Femur (tissue), 1 donor: ENCODE data around the gene CCDC40.
A peak's percentile ranks its signal among the peaks of the same experiment; 100 is the strongest.

ENCODE experiments used
- DNase-seq: peaks from one replicate; pipeline ENCODE4 v3.0.0-alpha.2; 2017

CCDC40 gene

DNA sequence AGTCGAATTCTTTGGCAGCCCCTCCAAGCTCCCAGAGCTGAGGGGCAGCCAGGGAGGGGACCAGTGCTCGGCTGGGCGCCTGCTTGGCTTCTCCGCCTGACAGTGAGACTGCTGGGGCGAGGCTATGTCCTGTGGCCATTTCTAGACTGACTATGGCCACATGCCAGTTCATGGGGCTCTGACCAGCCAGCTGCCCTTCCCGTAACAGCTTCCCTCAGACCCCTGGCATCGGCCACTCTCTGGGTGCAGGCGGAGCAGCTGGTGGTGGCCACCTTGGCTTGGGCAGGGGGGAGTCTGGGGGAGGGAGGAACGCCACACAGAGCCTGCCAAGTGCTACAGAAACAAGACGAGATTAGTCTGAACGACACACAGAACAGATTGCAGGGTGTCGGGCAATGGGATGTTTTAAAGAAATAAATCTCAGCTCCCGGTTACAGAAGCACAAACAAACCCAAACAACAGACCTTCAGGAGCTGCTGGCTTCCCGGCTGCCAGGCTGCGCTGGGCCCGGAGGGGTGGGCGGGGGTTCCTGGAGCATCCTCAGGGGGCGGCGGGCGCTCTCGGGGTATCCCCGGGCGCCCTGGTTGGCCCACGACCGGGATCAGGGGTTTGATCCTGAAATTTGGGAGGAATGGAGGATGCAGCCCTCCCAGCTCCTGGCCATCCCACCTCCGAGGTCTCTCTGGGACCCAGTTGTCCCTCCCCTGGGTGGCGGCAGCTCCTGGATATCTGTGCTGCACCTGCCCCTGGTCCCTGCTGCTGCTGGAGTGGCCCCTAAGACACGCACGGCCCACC, 35.3 kb upstream of the CCDC40 start:
- DNase-seq = peak; percentile 67

DNA sequence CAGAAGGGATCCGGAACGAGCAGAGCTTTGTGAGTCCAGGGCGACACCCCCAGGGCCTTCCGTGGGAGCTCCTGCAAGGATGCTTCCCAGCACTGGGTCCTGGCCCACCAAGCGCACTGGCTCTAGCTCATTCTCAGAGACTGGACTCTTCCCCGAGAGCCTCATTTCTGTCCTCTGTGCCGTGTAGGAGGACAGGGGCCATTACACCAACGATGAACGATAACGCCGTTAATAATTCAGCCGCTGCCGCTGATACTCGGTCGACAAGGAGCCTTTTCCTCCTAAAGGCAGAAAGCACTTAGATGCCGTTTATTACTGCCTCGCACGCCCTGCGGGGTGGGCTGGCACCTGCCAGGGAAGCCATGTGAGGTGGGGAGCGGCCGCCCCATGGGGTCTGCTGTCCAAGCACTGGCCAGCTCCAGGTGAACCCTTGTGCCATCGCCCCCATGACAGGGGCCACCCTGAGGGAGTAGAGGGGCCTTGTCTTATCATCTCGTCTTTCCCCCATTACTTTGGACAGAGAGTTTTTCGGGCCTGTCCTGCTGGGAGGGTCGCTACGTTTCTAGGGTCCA, 34.3 kb upstream of the CCDC40 start:
- DNase-seq = no peak

DNA sequence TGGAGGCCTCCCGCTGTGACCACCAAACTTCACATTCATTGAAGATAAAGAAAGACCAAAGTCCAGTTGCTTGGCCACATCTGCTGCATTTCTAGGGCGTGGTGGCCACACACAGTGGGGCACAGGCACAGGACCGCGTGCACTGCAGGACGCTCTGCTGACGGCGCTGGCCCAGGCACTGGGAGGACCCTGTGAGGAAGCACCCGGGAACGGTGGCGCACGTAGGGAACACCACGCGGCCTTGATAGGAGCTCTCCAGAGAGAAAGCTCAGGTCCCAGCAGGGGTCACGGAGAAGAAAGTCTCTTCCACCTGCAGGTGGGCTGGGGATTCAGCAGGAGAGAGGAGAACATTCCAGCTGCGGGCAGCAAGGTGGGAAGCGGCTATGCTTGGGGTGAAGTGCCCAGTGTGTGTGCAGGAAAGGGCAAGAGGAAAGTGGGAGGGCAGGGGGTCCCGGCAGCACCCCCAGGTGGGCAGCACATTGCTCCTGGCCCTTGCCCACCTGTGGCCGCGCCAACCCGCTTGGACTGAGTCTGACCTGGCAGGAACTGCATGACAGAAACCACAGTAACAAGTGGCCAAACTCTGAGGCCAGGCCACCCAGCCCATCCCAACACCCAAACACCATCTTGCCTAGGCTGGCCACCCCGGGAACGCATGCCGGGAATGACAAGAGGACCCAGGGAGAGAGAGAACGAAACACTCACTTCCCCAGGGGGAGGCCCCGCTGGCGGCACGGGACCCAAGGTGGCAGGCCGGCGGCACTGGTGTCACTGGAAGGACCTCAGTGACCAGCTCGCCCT, 33.6 kb upstream of the CCDC40 start:
- no peak for DNase-seq

DNA sequence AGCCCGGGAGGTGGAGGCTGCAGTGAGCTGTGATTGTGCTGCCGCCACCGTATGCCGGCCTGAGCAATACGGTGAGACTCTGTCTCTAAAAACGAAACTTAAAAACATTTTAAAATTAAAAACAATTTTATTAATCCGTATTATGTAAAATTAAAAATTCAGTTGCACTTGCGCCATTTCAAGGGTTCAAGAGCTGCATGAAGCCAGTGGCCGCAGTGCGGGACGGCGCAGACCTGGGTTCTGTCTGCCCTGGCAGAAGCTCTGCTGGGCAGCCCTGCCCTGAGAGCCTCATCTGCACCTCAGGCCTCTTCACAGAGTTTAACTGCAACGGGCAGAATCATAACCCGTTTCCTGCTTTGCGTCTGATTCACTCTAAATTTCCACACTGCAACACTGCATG, 32.5 kb upstream of the CCDC40 start:
- no peak for DNase-seq

- peak; percentile 63 for DNase-seq
These were observed 30.8 kb upstream of the CCDC40 start for GRCh38 chr17:80005360-80006338.

DNA sequence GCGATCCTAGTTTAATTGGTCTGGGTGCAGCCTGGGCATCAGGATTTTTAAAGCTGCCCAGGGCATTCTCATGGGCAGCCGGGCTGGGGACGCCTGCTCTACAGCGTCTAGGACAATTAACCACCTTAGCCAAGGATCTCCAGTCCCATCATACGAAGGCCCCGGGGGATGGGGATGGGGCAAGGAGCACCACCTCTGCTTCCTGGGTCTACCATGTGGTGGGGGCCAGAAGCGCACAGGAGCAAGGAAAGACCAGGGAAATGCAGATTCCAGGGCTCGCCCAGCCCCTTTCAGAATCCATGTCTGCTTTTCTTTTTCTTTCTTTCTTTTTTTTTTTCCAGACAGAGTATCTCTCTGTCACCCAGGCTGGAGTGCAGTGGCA, 30.1 kb upstream of the CCDC40 start:
- no peak for DNase-seq

DNA sequence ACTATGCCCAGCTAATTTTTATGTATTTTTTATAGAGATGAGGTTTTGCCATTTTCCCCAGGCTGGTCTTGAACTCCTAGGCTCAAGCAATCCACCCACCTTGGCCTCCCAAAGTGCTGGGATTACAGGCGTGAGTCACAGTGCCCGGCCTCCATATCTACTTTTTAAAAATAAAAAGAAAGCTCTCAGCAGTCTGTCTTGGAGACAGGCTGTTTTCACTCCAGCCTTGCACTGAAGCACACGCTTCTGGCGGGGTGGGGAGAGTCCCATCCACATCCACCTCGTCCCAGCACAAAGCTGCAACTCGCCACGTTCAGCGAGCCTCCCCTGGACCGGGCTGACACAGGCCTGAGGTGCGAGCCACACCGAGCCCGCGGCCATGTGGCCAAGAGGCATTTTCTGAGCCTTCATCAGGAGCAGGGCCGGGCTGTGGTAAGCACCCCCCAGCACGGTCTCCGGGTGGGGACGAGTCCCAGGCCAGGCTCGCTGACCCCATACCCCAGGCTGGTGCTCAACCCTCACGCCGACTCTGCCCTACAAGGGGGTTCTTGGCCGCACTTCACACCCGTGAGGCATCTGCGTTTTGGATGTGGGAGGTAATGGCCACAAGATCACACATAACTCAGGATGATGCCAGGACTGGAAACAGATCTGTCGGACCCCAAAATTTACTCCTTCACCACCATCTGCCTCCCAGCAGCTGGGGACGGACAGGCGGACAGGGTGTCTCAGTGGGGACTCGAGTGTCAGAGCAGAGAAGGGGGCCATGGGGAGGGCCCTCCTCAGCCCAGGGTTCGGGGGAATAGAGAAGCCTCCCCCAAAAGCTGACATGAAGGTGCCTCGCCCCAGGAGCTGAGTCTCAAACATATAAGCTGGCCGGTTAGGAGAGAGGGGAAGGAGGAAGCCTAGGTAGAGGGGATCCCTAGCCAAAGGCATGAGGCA, 29.4 kb upstream of the CCDC40 start:
- DNase-seq = no peak

DNA sequence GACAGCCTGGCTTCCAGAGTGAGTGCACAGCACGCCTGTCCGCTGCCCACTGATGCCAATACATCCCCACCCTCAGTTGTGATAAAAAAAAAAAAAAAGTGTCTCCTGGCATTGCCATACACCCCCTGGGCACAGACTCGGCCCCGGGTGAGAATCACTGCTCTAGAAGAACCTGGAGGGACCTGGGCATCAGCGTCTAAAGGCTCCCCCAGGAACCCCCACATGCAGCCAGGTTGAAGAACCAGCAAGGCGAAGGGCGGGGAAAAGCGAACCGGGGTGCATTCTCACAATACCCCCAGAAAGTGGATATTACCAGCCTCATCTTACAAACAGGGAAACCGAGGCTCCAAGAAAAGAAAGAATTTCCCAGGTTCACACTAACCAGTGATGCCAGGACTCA, 28.5 kb upstream of the CCDC40 start:
- DNase-seq = no peak

- peak; percentile 79 for DNase-seq
These were observed 28.0 kb upstream of the CCDC40 start for GRCh38 chr17:80008383-80008840.

- no peak for DNase-seq
These were observed 27.6 kb upstream of the CCDC40 start for GRCh38 chr17:80008848-80009247.

GRCh38 chr17:80009391-80010282, 26.8 kb upstream of the CCDC40 start:
- DNase-seq = no peak

DNA sequence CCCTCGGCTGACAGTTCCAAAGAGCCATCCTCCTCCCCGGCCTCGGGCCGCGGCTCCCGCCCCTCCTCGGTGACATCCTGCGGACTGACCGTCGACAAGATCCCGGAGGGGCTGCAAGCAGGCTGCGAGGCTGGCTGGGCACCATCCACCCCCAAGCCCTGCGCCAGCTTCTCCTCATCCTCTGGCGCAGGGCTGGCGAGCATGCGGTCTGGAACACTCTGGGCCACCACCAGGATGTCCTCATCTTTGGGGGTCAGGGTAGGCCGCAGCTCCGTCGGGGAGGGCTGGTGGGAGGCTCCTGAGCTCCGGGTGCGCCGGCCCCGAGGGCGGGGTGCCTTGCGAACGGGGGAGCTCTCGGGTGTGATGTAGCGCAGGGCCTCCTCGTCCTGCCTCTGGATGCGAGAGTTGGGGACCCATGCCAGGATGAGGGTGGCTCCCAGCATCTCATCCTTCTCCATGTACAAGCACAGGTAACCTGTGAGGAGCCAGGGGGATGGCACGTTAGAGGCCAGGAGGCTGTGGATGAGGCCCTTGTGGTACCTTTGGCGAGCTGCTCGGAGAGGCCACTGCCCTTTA, 26.1 kb upstream of the CCDC40 start:
- no peak for DNase-seq

GRCh38 chr17:80011989-80012555, 24.4 kb upstream of the CCDC40 start:
- DNase-seq = no peak

DNA sequence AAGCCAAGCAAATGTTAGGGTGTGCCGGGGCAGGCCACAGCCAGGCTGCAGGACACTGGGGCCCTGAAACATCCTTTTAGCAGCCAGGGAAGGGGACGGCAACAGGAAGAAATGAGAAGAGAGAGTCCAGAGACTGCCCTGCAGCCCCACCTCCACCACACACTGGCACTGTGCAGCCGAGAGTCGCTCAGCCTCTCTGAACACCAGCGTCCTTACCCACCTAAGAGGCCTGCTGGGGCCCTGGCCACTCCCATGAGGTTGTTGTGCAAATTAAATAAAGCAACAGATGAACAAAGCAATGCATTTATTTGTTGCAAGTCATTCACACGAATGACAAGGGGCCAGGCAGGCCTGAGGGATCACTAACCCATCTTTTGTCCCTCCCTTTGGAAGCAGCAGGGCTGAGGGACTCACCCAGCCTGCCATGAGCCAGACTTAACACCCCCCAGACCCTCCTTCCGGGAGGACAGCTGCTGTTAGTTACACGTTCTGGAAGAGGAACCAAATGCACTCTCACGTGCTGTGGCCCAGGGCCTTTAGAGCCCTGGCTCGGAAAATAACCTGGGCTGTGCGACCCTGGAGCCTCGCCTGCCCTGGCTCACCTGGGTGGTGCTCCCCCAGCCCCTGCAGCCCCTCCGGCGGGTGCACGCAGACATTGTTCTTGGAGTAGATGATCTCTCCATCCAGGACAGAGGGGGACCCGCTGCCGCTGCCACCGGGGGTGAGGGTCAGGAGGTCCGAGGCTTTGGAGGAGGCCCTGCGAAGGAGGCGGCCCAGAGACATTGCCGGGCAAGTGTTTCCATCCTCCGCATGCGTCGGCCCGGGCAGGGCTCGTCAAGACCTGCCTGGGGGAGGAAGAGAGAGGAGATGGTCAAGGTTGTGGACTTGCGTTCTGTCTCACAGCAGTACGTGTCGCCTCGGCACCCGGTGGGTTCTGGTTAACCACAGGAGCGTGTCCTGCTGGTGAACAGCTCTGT, 23.4 kb upstream of the CCDC40 start:
- no peak for DNase-seq

- no peak for DNase-seq
These were observed 19.0 kb upstream of the CCDC40 start for GRCh38 chr17:80017226-80018010.

DNA sequence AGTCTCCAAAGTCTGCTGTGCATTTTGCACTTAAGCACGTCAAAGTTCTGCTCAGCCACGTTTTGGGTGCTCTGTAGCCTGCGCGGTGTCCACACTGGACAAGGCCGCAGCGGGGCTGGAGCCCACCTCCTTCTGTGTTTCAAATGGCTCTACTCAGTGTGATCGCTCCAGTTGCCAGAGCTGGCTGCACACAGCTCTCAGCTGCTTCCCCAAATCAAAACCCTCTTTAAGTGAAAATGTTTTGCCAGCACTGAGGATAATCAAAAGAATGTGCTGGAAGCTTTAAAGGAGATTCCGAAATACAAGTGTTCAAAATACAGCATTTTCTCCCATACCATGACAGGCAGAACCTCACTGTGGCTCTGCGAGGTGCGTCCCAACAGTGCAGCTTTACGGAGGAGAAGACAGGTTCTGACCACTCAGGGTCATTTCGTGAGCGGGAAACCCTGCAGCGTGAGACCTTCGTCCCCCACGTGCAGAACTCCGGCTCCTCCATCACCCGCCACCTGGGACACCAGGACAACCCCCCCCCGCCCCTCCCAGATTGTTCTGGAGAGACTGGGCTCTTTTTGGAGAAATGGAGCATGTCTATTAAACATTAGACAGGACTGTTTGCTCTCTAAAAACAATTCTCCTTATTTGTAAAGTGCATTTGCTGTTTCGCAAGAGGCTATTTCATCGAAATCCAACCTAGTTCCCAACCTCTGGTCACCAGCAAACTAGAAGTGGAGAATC, 17.4 kb upstream of the CCDC40 start:
- DNase-seq = no peak

DNA sequence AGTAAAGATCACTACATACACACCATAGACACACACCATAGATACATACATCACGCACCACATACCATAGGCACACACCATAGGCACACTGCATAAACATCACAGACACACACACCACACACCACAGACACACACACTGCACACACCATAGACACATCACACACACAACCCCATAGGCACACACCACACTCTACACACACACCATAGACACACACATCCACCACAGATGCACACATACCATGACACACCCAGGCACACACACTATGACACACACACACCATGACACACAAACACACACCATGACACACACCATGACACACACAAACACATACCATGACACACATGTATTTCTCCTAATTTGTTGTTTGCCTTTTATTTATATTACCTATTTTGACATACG, 14.8 kb upstream of the CCDC40 start:
- no peak for DNase-seq
